ENCODE measurements around the gene ABCC5. TPM values are rescaled to one million over a fixed set of nuclear protein-coding genes. Genes with fewer than 3 reads are reported as not detected.

The ABCC5 gene
- total RNA-seq, 4 donors from 2014 or later, result 34.9 to 61.2 (median 45.0) TPM

- WGBS, 2 donors, result 72 to 80% methylated on average over 4 of the region's 4 CpGs
- Histone ChIP-seq H3K36me3 (peaks cover 3 to 98% (median 3%) of the 10 kb centered on the region in 3 donors), H3K4me1 (no peaks in the 10 kb centered on the region), H3K4me3 (no peak overlapping the region), H3K27me3 (no peaks in the 10 kb centered on the region), H3K9me3 (no peaks in the 10 kb centered on the region), H3K27ac (no peak overlapping the region)
- no peak for DNase-seq (ENCODE audit: low spot score in 2 of 2)
- TF ChIP-seq CTCF (IDR thresholded peaks at IDR 0.05), result no peak
- no peak for TF ChIP-seq EP300 (IDR thresholded peaks at IDR 0.05)
- no peak for TF ChIP-seq POLR2A (IDR thresholded peaks at IDR 0.05)
These were observed 51.3 kb downstream of the ABCC5 start for GRCh38 chr3:183966361-183966791.

- Histone ChIP-seq H3K4me1 (no peaks in the 10 kb centered on the region), H3K36me3 (peaks cover 6 to 98% (median 10%) of the 10 kb centered on the region in 3 donors), H3K27ac (no peak overlapping the region), H3K27me3 (no peaks in the 10 kb centered on the region), H3K9me3 (no peaks in the 10 kb centered on the region), H3K4me3 (no peak overlapping the region)
- no peak for DNase-seq (ENCODE audit: low spot score in 2 of 2)
- 70 to 83% methylated on average over 3 of the region's 3 CpGs for WGBS, 2 donors
- TF ChIP-seq CTCF (IDR thresholded peaks at IDR 0.05) (no peak), POLR2A (IDR thresholded peaks at IDR 0.05) (no peak), EP300 (IDR thresholded peaks at IDR 0.05) (no peak)
These were observed 54.9 kb downstream of the ABCC5 start for GRCh38 chr3:183962807-183963206.

- TF ChIP-seq POLR2A (IDR thresholded peaks at IDR 0.05) (no peak), EP300 (IDR thresholded peaks at IDR 0.05) (no peak), CTCF (IDR thresholded peaks at IDR 0.05) (no peak)
- peaks cover 3 to 81% (median 14%) of the 10 kb centered on the region in 3 donors for H3K36me3 ChIP-seq
- 87 to 93% methylated on average over 4 of the region's 4 CpGs for WGBS, 2 donors
These were observed 58.5 kb downstream of the ABCC5 start for GRCh38 chr3:183959214-183959613.

GRCh38 chr3:183958775-183959174 lies 58.9 kb downstream of the ABCC5 start:
- H3K9me3 ChIP-seq, result no peaks in the 10 kb centered on the region
- H3K4me1 ChIP-seq, result no peaks in the 10 kb centered on the region
- H3K27me3 ChIP-seq, result no peaks in the 10 kb centered on the region
- TF ChIP-seq CTCF (IDR thresholded peaks at IDR 0.05) (no peak), EP300 (IDR thresholded peaks at IDR 0.05) (no peak), POLR2A (IDR thresholded peaks at IDR 0.05) (no peak)
- peaks cover 3 to 77% (median 14%) of the 10 kb centered on the region in 3 donors for H3K36me3 ChIP-seq
- WGBS, 2 donors, result 93 to 97% methylated on average over 4 of the region's 4 CpGs
- no peak for DNase-seq (ENCODE audit: low spot score in 2 of 2)
- no peak overlapping the region for H3K27ac ChIP-seq
- no peak overlapping the region for H3K4me3 ChIP-seq

More at GRCh38 chr3:183959214-183959613, 58.5 kb downstream of the ABCC5 start:
- H3K4me3 ChIP-seq, result no peak overlapping the region
- no peak overlapping the region for H3K27ac ChIP-seq
- H3K9me3 ChIP-seq, result no peaks in the 10 kb centered on the region
- no peak for DNase-seq (ENCODE audit: low spot score in 2 of 2)
- no peaks in the 10 kb centered on the region for H3K4me1 ChIP-seq
- H3K27me3 ChIP-seq, result no peaks in the 10 kb centered on the region

- Histone ChIP-seq H3K4me3 (no peak overlapping the region), H3K36me3 (peaks cover 3 to 73% (median 14%) of the 10 kb centered on the region in 3 donors), H3K4me1 (no peaks in the 10 kb centered on the region), H3K27ac (no peak overlapping the region), H3K9me3 (no peaks in the 10 kb centered on the region), H3K27me3 (no peaks in the 10 kb centered on the region)
- WGBS, 2 donors, result 94% methylated on average over 3 of the region's 3 CpGs
- DNase-seq (ENCODE audit: low spot score in 2 of 2), result no peak
- TF ChIP-seq POLR2A (IDR thresholded peaks at IDR 0.05), result no peak
- no peak for TF ChIP-seq CTCF (IDR thresholded peaks at IDR 0.05)
- no peak for TF ChIP-seq EP300 (IDR thresholded peaks at IDR 0.05)
These were observed 59.5 kb downstream of the ABCC5 start for GRCh38 chr3:183958226-183958625.

Data from tibial nerve (tissue), 4 donors.